22Rv1 (cell line): ENCODE data around the gene HOXD11.

Experiments
- CTCF ChIP-seq: fragments of 450-650 bp; IDR thresholded peaks from 2 replicates; pipeline ENCODE4 v1.5.1; 2017; ENCODE audit warnings: mild to moderate bottlenecking
- ZFX ChIP-seq: fragments of 450-650 bp; IDR thresholded peaks from 2 replicates; pipeline ENCODE4 v1.6.1; 2017; ENCODE audit warnings: antibody characterized with exemption, borderline replicate concordance

DNA sequence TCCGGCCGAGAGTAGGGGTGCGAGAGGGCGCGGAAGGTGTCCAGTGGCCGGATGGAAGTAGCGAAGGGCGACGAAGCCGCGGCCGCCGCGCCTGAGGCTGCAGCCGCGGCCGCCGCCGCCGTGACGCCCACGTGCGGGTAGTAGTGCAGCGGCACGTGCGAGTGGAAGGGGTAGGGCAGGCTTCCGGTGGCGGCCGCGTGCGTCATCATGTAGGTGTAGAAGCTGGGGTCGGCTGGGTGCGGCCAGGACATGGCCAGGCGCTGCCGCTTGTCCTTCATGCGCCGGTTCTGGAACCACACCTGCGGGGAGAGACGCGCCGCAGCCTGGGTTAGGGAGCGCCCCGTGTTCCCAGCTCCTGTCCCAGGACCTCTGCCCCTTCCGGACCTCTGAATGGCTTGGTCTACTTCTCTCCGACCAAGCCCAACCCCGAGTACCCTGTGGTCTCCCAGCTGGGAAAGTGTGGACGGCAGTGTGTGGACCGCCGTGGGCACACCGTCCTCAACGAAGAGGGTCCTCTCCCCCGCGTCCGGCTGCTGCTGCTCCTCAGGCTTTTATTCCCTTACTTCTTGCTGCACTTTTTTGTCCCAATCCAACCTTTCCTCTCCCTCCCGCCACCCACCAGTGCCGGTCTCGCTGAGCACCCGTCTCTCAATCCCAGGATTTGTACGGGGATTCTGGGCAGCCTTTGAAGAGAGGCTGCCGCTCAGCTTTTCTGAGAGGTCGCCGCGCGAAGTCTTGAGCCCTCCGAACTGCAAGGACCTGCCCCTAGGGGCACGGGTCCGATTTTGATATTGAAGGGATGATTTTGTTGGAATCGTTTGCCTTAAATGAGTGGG is 26.3 kb upstream of the HOXD11 start:
- no peak for TF ChIP-seq CTCF
- TF ChIP-seq ZFX: no peak
